Occipital lobe (tissue), 2 donors: ENCODE data around the gene CIPC. TPM values are rescaled to one million over a fixed set of nuclear protein-coding genes. Genes with fewer than 3 reads are reported as not detected.

ENCODE experiments used
- DNase-seq: peaks from one replicate; lab custom pipeline; 2025; lab: John Stamatoyannopoulos, UW
- total RNA-seq: library from RNA; depleted of rRNA; stranded (reverse); fragments of >200 nt; gene quantifications from one replicate; pipeline ENCODE4 v1.2.3, GENCODE V29; 2014

The CIPC gene
- total RNA-seq, 1 donor from 2014 or later = 44.5 TPM

DNA sequence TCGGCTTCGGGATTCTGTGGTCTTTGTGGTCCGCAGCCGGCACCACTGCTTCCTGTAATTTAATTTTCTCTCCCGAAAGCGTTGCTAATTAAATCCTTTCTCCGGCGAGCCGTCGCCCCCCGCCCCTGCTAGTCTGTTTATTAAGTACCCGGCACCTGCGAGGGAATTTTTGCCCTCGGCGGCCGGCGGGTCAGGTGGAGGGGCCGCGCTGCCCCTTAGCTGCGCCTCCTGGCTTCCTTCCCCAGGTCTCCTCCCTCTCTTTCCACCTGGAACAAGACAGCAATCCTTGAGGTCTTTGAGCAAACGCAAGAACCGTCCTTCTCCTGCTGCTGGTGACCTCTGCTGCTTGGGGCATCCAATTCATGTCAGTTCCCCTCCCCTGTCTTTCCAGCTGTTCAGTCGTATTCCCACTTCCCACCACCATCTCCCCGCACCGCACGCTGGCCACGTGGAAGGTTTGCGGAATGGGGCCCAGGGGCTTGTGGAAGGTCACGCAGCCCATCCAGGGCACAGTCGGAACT lies 27.3 kb downstream of the CIPC start:
- no peak for DNase-seq

DNA sequence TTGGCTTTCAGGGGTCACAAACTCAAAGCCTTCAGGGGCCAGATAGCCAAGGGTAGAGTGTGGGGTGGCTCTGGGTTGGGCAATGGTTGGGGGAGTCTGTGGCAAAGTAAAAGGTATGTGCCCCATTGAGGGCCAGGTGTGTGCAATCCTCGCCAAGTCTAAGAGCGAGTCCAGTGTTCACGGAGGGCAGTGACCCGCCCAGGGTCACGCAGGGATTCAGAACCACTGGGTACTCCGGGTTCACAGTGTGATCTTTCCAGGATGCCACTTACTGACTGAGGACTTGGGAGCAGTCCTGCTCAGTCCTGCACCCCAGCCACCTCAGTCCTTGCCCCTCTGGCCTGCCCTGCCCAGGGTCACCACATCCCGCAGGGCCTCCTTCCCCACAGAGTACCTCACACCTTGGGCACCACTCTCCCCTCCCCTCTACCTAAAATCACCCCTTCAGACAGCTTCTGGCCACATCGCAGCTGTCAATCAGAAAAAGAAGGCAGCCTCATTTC lies 27.8 kb downstream of the CIPC start:
- no peak for DNase-seq

GRCh38 chr14:77126461-77126990 lies 28.5 kb downstream of the CIPC start:
- DNase-seq = no peak

GRCh38 chr14:77128414-77128891 lies 30.4 kb downstream of the CIPC start:
- peak; percentile 35 for DNase-seq

DNA sequence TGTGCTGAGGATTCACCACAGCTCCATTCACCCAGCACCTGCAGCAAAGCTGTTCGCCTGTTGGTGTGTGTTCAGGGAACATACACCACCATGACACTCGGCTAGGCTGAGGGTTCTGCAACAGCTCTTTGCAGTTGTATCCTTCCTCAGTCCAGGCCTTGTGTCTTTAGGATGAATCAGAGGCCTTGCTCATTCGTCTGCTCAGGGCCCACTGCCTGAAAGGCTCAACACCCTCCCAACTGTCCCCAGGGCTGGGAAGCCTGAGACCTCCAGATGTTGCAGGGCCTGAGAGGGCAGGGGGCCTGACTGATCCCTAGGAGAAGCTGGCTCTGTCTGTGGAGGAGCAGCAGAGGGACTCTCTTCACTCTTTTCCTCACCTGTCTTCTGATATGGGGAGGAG lies 32.3 kb downstream of the CIPC start:
- no peak for DNase-seq

- no peak for DNase-seq
Observed at GRCh38 chr14:77131206-77131605, 33.1 kb downstream of the CIPC start.

- no peak for DNase-seq
Observed at GRCh38 chr14:77131871-77132486, 33.9 kb downstream of the CIPC start.

- DNase-seq = no peak
Observed at GRCh38 chr14:77133720-77134338, 35.8 kb downstream of the CIPC start.

DNA sequence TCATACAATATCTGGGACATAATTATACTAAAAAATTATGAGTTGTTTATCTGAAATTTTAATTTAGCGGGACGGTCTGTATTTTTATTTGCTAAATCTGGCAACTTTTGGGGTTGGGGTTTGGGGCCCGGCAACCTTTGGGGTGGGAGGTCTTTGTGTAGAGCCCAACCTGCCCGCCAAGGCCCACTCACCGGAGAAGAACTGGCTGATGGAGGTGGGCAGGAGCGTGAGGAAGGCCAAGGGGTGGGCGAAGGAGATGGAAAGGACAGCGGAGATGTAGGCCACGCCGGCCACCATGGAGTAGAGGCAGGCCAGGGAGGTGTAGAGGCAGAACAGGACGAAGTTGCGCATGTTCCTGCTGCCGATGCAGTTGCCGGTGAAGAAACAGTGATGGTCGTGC lies 41.0 kb downstream of the CIPC start:
- DNase-seq = no peak

- DNase-seq = no peak
Observed at GRCh38 chr14:77139540-77140358, 41.7 kb downstream of the CIPC start.

- no peak for DNase-seq
Observed at GRCh38 chr14:77140359-77141213, 42.5 kb downstream of the CIPC start.

- peak; percentile 39 for DNase-seq
Observed at GRCh38 chr14:77141214-77142004, 43.4 kb downstream of the CIPC start, which contains the start of gene ZDHHC22. Gene ZDHHC22, minus strand, starts transcription at chr14:77141791. Its CDS starts 2,053 bp downstream, at chr14:77139738.

DNA sequence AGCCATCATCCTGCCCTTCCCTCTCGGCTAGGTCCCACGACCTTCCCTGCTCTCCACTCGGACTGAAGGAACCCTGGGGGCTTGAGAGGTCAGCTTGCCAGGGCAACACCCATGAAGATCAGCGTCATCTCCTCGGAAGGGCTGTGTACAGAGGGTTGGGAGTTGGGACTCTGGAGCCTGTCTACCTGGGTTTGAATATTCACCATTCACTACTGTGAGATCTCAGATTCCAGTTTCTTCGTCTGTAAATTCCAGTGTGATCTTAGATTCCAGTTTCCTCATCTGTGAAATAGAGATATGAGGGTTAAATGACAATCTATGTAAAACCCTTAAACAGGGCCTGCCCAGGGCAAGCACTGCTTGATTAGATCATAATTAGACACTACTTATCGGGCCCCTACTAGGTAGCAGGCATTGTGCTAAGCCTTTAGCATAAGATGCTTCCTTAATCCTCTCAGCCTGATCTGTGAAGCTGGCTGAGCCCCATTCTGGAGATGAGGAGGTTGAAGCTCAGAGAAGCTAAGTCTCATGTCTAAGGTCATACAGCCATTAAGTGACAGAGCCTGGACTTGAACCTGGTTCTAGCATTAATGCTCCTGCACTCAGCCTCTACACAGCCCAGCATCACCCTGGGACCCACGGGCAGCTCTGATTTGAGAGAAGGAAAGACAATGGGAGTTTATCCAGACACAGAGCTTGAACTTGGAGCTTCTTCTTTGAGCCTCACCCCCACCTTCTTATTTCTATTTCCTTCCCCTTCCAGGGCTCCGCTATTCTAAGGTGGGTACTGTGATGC lies 44.1 kb downstream of the CIPC start:
- DNase-seq = no peak

GRCh38 chr14:77143071-77143470 lies 45.0 kb downstream of the CIPC start:
- DNase-seq = no peak

DNA sequence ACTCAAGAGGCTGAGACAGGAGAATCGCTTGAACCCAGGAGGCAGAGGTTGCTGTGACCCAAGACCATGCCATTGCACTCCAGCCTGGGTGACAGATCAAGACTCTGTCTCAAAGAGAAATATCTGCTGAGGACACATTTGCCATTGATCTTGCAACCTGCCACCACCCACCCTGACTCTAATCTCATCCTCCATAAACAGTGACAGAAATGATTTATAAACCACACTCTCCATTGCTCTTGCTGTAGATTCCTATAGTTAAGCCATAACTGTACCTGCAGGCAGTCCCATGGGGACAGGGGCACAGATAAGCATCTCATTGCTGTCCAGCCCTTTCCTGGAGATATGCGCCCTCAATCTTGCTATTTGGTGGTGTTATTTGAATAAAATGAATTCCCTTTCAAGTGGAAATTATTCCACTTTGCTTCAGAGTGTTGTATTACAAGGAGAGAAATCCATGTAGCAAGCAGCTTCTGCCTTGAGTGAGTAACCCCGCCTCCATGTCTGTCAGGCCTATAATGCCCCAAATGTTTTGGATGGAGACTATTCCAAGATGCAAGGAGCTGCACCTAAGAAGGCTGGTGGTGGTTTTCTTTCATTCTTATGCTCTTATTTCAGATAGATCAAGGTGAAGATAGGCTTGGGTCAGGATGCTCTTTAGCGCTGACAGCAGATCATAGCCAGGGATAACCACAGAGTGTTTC lies 46.5 kb downstream of the CIPC start:
- DNase-seq = peak; percentile 14

GRCh38 chr14:77145975-77146740 lies 48.1 kb downstream of the CIPC start:
- no peak for DNase-seq

- no peak for DNase-seq
Observed at GRCh38 chr14:77148510-77149231, 50.6 kb downstream of the CIPC start.
